ENCODE measurements around the gene CATSPER3.

CATSPER3 gene

DNA sequence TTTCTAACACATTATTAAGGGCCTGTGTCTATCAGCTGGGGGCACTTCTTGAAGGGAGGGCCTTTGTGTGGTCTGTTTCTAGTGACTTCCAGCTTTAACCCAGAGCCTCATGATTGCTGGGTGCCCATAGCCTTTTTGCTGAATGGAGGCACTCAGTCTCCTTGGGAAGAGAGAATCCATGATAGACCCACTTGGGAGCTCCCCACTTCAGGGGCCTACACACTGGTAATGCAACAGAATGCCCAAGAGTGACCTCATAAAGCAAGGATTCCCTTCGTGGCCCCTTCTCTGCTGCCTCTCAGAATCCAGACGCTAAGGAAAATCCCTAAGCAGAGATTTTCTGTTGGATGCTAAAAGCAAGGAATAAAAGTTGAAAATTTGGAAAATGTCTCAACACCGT is at the start of gene CATSPER3:
Gene CATSPER3, plus strand, starts transcription at position 301 of the 400 bp plus-strand sequence. Its CDS starts 85 bp downstream, at position 386.
- in situ Hi-C loops (cut with HindIII; ENCODE audit: low pct_ligation_motif_present, low pct_unique_long_range_greater_than_20kb, low sequenced_read_pairs), result no loop called here
- DNase-seq, result no peak

DNA sequence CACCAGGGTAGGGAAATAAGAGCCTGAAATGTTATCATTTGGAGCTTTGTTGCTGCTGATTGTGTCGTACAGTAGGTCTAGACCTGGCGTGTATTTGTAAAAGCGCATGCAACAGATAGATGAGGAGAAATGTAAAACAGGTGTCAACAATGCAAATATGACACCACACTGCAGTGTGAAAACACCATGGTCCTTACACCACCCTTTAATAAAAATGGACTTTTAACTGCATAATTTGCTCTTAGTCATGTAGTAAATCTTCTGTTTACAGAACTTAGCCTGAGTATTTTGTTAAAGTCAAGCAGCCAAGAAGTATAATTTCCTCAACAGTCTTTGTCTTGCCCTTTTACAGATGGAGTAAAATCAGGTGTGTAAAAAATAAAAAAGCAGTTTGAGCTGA is 48.8 kb upstream of the CATSPER3 start:
- no peak for DNase-seq
- in situ Hi-C loops (cut with HindIII; ENCODE audit: low pct_ligation_motif_present, low pct_unique_long_range_greater_than_20kb, low sequenced_read_pairs), result no loop called here

GRCh38 chr5:134920848-134921575 is 46.7 kb upstream of the CATSPER3 start:
- DNase-seq, result no peak
- in situ Hi-C loops (cut with HindIII; ENCODE audit: low pct_ligation_motif_present, low pct_unique_long_range_greater_than_20kb, low sequenced_read_pairs), result no loop called here

GRCh38 chr5:134932508-134932907 is 35.2 kb upstream of the CATSPER3 start:
- no peak for DNase-seq
- in situ Hi-C loops (cut with HindIII; ENCODE audit: low pct_ligation_motif_present, low pct_unique_long_range_greater_than_20kb, low sequenced_read_pairs), result no loop called here

DNA sequence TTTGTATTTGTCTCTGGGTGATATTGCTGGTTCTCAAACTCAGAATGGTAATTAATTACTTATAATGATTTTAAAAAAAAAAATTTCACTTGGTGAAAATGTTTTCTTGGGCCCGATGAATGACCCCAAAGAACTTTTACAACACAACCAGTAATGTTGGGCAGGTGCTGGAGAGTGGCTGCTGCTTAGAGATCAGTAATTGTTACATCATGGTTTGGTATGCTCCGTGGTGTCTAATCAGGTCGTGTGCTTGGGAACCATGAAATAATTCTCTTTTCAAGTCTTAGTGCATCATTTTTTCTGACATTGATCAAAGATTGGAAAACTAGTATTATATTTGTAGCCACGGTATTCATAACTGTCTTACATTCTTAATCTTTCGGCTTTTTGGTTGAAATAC is 33.5 kb upstream of the CATSPER3 start:
- DNase-seq, result no peak
- in situ Hi-C loops (cut with HindIII; ENCODE audit: low pct_ligation_motif_present, low pct_unique_long_range_greater_than_20kb, low sequenced_read_pairs), result no loop called here

GRCh38 chr5:134935711-134936602 is 31.8 kb upstream of the CATSPER3 start:
- in situ Hi-C loops (cut with HindIII; ENCODE audit: low pct_ligation_motif_present, low pct_unique_long_range_greater_than_20kb, low sequenced_read_pairs), result no loop called here

GRCh38 chr5:134937526-134937925 is 30.2 kb upstream of the CATSPER3 start:
- in situ Hi-C loops (cut with HindIII; ENCODE audit: low pct_ligation_motif_present, low pct_unique_long_range_greater_than_20kb, low sequenced_read_pairs), result no loop called here
- no peak for DNase-seq

More at GRCh38 chr5:134935711-134936602, 31.8 kb upstream of the CATSPER3 start:
- no peak for DNase-seq

DNA sequence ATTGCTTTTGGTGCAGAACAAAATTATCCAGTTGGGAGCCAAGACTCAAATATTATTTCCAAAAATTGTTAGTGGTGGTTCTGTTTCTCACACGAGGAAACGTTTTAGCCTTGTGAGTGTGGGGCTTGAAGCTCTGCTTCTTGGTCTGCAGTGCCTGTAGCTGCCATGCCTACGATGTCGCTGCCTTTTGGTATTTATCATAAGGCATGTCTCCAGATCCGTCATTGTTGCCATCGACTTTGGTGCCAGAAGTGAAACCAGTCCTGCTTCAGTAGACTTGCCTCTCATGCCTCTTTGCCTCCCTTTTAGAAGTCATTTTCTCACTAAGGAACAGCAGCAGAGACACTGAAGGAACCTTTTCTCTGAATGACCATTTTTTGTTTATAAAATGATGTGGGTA is 29.7 kb upstream of the CATSPER3 start:
- no peak for DNase-seq
- in situ Hi-C loops (cut with HindIII; ENCODE audit: low pct_ligation_motif_present, low pct_unique_long_range_greater_than_20kb, low sequenced_read_pairs), result no loop called here

- no peak for DNase-seq
- in situ Hi-C loops (cut with HindIII; ENCODE audit: low pct_ligation_motif_present, low pct_unique_long_range_greater_than_20kb, low sequenced_read_pairs), result no loop called here
Measured at GRCh38 chr5:134939500-134939899, 28.2 kb upstream of the CATSPER3 start.

DNA sequence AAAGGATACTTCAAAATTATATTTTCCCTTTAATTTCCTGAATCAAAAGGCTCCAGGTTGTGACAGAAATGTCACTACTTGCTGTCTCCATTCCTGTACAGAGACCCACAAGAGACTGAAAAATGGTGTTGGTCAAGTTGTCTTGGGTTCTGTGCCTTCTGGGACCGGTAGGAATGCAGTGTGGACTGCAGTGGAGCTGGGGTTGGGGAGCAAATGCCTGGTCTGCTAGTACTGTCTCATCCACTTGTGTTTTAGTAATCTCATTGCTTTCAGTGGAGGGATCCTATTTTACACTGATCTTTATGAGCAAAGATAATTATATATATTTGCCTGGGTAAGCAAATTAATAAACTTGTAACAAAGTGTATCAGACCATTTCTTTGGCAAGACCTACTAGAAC is 24.2 kb upstream of the CATSPER3 start:
- in situ Hi-C loops (cut with HindIII; ENCODE audit: low pct_ligation_motif_present, low pct_unique_long_range_greater_than_20kb, low sequenced_read_pairs), result no loop called here
- no peak for DNase-seq

GRCh38 chr5:134944630-134945029 is 23.1 kb upstream of the CATSPER3 start:
- no peak for DNase-seq
- in situ Hi-C loops (cut with HindIII; ENCODE audit: low pct_ligation_motif_present, low pct_unique_long_range_greater_than_20kb, low sequenced_read_pairs), result no loop called here

- in situ Hi-C loops (cut with HindIII; ENCODE audit: low pct_ligation_motif_present, low pct_unique_long_range_greater_than_20kb, low sequenced_read_pairs), result no loop called here
- no peak for DNase-seq
Measured at GRCh38 chr5:134945041-134945440, 22.7 kb upstream of the CATSPER3 start.

GRCh38 chr5:134948911-134949310 is 18.8 kb upstream of the CATSPER3 start:
- in situ Hi-C loops (cut with HindIII; ENCODE audit: low pct_ligation_motif_present, low pct_unique_long_range_greater_than_20kb, low sequenced_read_pairs), result no loop called here

GRCh38 chr5:134949316-134949715 is 18.4 kb upstream of the CATSPER3 start:
- in situ Hi-C loops (cut with HindIII; ENCODE audit: low pct_ligation_motif_present, low pct_unique_long_range_greater_than_20kb, low sequenced_read_pairs), result no loop called here
- DNase-seq, result no peak

More at GRCh38 chr5:134948911-134949310, 18.8 kb upstream of the CATSPER3 start:
- DNase-seq, result no peak

DNA sequence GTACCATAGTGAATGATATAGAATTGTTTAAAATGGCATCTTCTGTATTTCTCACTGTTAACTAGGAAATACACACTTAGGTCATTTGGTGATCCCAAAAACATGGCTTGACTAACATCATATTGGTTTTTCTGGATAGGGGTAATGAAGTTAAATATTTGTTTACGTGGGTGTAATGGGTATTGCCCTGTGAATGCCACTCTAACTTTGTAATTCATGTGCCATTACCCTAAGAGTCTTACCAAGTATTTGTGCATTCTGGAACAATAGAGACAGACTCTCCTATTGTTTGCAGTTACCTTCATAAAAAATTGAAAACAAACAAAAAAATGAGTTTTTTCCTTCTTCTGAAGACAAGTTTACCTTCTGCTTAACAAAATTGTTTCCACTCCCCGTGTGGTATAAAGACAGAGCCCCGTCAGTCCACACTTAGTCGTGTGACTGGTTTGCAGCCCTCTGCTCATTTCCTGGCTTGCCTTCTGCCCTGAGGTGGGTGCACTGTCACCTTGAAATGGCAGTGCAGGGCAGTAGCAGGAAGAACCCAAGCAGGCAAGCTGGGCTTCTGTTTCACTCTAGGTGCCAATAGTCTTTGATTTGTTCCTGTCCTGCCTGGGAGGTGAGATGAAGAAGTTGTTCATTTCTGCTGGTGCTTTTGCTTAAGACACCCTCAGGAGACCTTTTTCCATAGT is 9.6 kb upstream of the CATSPER3 start:
- DNase-seq, result no peak
- in situ Hi-C loops (cut with HindIII; ENCODE audit: low pct_ligation_motif_present, low pct_unique_long_range_greater_than_20kb, low sequenced_read_pairs), result no loop called here

DNA sequence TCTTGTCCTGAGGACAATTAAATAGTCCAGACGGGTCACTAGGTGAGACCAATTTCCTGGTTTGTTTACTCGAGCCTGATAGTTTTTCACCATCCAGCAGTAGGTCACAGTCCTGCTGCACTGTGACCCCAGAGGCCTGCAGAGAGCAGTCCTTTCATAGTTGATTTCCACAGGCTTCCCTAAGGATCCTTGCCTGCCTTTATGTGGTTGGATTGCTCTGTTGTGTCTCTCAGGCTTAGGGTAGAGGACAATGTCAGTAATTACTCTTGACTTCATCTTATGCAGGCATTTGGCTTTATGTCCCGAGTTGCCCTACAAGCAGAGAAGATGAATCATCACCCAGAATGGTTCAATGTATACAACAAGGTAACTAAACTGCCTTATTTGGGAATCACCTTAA is 9.0 kb upstream of the CATSPER3 start:
- DNase-seq, result no peak
- in situ Hi-C loops (cut with HindIII; ENCODE audit: low pct_ligation_motif_present, low pct_unique_long_range_greater_than_20kb, low sequenced_read_pairs), result no loop called here

GRCh38 chr5:134963098-134963497 is 4.6 kb upstream of the CATSPER3 start:
- in situ Hi-C loops (cut with HindIII; ENCODE audit: low pct_ligation_motif_present, low pct_unique_long_range_greater_than_20kb, low sequenced_read_pairs), result no loop called here
- no peak for DNase-seq

- DNase-seq, result no peak
- in situ Hi-C loops (cut with HindIII; ENCODE audit: low pct_ligation_motif_present, low pct_unique_long_range_greater_than_20kb, low sequenced_read_pairs), result no loop called here
Measured at GRCh38 chr5:134964359-134965270, 3.1 kb upstream of the CATSPER3 start.
